LNCaP clone FGC (cell line): ENCODE measurements around the gene ZCCHC24.

Experiments
- DNase-seq: peaks from one replicate; pipeline ENCODE4 v3.0.0-alpha.2; 2011; ENCODE audit warnings: low read depth
- H3K4me3 ChIP-seq: 2 replicates; pipeline ENCODE4 v1.5.1; 2011; ENCODE audit warnings: mild to moderate bottlenecking, low read depth, low read length, control low read depth
- CTCF ChIP-seq: IDR thresholded peaks from 2 replicates; pipeline ENCODE4 v1.5.1; 2012; ENCODE audit warnings: mild to moderate bottlenecking; ENCODE audit not compliant: control insufficient read depth, insufficient read depth; ENCODE audit errors: extremely low read depth

ZCCHC24 gene

GRCh38 chr10:79417731-79418130 lies 27.7 kb downstream of the ZCCHC24 start:
- no peak overlapping the region for H3K4me3 ChIP-seq
- no peak for DNase-seq
- no peak for TF ChIP-seq CTCF

GRCh38 chr10:79417266-79417665 lies 28.2 kb downstream of the ZCCHC24 start:
- no peak overlapping the region for H3K4me3 ChIP-seq
- DNase-seq, result no peak
- no peak for TF ChIP-seq CTCF

- no peak for TF ChIP-seq CTCF
- H3K4me3 ChIP-seq, result no peak overlapping the region
- DNase-seq, result no peak
These were observed 28.7 kb downstream of the ZCCHC24 start for GRCh38 chr10:79416578-79417255.

- no peak for DNase-seq
- no peak overlapping the region for H3K4me3 ChIP-seq
- no peak for TF ChIP-seq CTCF
These were observed 29.5 kb downstream of the ZCCHC24 start for GRCh38 chr10:79415736-79416577.

- H3K4me3 ChIP-seq, result no peak overlapping the region
- no peak for TF ChIP-seq CTCF
- DNase-seq, result no peak
These were observed 30.7 kb downstream of the ZCCHC24 start for GRCh38 chr10:79414714-79415113.

- DNase-seq, result no peak
- TF ChIP-seq CTCF, result no peak
- no peak overlapping the region for H3K4me3 ChIP-seq
These were observed 32.2 kb downstream of the ZCCHC24 start for GRCh38 chr10:79413196-79413595.
